HG02678 (cell line): ENCODE results near the gene PPP1R1C.

Source experiments
- ATAC-seq: cut with Tn5 transposase; IDR thresholded peaks from one replicate; pipeline ENCODE4 v1.9.1; 2021; ENCODE audit warnings: mild to moderate bottlenecking, moderate library complexity; ENCODE audit not compliant: unreplicated experiment

Gene PPP1R1C

DNA sequence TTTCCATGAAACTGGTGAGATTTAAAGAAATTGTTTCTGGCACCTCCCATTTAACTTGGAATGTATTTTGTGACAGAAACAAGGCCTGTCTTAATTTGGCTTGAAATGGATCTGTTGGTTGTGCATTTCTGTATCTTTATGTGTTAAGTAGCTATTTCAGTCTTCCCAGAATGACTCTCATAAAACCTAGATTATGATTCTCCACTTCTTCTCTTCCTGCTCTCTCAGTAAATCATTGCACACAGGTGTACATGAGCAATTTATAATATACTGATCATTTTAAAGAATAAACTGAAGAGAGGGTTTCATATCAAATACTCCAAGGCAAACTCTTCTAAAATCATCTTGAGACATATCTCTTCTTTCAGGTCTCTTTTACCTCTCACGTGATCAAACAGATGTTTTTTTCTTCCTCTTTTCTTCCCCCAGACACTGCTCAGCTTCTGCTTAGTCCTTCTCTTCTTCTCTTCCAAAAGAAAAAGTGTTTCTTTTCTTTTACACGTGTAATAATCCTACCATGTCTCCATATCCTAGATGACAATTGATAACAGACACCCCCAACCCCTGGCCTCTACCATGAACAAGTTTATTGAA lies 112.0 kb downstream of the PPP1R1C start:
- no peak for ATAC-seq

DNA sequence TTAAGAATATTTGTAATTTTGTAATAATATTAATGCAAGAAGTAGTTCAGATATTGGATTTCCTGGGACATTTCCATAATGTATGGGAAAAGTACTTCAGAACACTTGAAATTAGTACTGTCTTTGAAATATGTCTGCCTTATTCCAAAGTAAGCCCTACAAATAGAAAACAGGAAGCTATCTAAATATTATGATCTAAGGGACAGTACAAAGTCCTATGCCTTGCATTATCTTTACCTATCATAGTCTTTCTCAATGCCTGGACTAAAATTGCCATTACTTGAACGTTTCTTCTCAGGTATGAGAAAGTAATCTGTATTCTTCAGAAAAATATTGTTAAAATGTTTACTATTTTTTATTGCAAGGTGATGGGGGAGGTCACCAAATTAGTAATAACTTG lies 113.0 kb downstream of the PPP1R1C start:
- no peak for ATAC-seq

DNA sequence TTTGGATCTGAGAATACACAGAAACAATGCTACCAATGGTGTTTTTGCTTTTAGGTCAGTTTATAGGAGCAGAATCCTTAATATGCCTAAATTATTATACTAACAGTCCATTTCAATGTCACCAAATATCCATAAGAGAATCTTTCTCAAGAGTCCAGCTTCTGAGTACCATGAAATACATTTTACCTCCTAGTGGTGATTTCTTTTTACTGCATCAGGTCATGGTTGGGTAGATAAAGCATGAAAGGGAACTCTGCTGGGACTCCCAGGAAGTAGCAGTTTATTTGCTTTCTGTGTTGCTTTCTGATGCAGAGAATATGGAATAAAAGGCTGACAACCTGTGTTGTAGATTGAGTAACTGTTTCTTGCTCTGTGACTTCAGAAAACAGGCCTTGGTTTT lies 115.6 kb downstream of the PPP1R1C start:
- no peak for ATAC-seq

DNA sequence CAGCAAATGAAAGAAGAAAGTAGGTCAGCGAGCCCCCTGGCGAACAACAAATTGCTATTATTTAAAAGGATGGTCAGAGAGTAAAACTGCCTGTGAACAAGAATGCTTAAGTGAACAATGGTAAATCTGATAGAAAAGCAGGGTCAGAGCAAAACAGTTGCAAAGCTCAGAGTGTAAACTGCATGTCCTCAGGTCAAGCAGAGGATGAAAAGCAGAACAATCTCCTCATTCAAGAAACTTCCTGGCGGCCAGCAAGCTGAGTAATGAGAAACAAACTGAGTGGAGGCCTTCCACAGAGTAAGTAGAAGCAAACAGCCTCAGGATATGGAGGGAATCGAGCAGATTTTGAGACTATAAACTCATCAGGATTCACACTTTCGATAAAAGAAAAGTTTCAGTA lies 117.9 kb downstream of the PPP1R1C start:
- no peak for ATAC-seq

DNA sequence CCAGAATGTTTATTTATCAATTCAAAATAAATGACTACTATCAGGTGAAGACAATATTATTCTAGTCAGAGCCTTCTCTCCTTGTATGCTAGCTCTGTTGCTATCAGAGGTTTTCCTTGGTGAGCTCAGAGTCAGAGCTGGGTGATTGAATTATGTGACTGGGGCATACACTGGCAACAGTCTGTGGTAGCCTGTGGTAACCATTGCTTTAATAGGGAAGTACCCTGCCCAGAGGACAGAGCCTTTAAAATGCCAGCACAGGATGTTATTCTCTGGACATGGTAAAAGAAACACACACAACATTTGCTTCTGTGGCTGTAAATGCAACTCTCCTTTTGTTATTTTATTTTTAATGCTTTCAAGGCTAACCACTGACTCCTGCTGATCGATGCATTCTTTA lies 124.7 kb downstream of the PPP1R1C start:
- no peak for ATAC-seq

DNA sequence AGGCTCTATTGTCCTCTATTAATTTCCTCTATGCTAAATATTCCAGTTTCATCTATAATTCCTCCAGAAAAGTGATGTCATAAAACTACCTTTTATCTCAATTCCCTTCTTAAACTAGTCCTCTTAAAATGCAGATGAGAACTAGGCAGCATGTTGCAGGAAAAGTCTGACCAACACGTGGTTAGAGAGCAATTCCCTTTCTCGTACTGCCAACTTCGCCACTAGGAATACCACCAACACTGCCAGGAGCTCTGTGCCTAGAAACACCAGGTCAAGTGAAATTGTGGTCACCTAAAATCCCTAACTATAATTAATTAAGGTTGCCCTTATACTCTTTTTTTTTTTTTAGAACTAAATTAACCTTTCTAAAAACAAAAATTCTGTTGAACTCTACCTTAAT lies 127.7 kb downstream of the PPP1R1C start:
- no peak for ATAC-seq

DNA sequence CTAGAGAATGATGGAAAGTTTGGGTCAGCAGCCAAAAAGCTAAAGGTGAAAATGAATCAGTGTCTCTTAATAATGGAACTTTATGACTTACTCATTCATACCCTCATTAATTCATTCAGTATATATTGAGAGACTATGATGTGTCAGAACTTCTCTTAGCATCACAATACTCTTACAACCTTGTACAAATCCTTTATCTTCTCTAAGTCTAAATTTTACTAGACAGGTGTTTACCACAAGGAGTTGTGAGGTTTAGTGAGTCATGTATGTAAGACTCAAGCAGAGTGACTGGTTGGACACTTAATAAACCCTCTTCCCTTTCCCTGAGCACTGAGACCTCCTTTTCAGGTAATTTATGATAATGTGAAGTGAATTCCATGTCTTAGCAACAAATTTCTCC lies 129.6 kb downstream of the PPP1R1C start:
- no peak for ATAC-seq

DNA sequence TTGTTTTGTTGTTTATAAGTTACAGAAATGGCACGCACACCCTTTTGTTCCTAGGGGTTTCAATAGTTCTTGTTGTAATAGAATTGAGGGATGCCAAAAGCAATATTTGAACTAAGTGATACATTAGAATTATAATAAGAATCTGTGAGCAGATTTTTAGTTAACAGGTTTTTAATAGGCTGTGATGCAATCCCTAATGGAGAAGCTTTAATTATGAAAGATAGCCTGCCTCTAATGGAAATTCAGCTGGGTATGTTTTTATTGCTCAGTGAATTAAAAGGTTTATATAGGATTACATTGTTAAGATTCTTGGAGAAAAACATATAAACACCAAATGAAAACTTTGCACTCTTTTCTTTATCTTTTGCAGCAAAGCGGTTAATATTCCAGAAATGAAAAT lies 131.1 kb downstream of the PPP1R1C start:
- no peak for ATAC-seq

DNA sequence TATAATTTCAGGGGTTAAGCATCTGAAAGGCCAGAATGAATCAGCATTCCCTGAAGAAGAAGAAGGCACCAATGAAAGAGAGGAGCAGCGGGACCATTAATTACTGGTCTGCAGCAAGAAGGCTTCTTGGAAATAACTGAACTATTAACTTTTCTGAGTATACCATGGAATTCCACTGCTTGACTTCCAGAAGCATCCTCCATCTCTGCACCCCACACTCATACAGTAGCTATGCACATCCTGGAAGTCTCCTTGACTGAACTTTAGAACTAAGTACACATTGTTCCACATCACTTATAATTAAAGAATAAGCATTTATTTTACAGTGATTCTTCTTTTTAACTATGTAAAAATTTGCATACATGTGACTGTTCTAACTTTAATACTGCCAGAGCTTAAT lies 131.5 kb downstream of the PPP1R1C start:
- no peak for ATAC-seq

DNA sequence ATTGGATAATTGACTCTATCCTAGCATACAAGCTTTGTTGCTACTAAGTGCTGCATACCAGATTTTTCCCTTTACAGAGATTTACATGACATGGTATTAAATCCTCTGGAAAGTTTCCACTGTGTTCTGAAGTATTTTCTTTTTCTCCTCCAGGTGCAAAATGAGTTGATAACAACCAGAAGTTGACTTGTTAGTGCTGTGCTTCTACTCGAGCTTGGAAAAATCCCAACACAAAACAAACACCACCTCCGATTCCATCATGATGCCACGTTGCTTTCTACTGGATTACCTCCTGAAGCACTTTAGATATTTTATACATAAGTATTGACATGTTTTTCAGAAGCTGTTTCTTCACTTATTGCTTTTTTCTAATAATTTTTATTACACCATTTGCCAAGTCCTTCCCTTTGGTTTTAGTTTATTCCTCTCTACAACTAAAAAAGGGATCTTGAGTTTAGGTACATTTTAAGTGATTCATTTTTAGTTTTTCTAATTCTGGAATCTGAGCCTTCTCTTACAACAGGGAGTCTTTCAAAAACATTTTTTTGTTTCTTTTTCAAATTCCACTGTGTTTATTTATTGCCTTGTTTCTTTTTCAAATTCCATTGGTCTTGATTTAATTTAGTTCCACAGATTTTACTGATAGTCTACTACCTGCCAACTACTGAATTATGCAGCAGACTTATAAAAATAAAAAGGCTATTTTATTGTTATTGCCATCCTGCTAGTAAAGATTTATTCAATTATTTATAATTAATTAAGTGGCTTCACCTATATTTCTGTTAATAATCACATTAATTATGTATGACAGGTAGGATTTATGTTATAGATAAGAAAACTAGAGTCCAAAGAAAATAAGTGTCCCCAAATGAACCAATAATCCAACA lies 143.4 kb downstream of the PPP1R1C start:
- no peak for ATAC-seq

DNA sequence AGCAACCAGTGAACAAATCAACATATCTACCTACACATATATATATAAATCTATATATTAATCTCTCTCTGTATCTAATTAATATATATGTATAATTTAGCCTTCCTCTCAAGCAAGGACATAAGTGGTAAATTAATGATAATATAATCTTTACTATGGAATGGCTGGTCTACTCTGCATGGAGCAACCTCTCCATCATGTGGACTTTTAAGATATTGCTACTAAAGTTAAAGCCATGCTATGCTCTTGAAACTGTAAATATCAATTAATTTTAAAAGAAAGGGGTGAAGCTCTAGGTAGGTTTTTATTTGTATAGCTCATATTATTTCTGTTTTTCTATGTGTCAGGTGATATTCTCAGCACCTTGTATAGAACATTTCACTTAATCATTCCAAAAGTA lies 147.0 kb downstream of the PPP1R1C start:
- no peak for ATAC-seq

DNA sequence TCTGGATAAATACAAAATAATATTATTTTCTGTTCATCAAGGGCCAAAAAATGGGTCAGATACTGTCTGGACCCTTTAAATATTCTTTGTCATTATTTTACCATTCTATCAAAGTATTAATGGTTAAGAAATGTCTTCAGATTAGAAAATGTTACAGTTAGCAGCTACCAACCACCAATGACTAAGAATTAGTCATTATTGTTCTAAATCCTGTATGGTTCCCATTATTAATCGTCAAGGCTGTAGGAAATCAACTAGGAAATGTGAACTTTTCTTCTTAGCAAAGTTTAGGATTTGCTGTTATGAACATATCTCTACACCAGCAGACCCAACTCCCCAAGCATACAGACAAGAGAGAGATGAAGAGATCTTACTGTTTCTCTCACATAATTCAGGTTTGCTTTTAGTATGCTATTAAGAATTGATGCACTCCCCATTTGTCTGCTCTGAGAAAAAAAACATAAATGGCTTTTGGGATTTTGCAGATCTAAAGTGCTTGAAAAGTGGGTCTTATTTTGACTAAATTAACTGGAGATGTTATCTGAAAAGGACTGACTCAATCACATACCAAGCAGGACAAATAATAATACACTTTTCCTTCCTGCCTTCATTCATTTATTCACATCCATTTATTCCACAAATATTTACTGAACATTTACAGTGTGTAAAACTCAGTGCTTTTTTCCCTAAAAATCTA lies 147.7 kb downstream of the PPP1R1C start:
- no peak for ATAC-seq

DNA sequence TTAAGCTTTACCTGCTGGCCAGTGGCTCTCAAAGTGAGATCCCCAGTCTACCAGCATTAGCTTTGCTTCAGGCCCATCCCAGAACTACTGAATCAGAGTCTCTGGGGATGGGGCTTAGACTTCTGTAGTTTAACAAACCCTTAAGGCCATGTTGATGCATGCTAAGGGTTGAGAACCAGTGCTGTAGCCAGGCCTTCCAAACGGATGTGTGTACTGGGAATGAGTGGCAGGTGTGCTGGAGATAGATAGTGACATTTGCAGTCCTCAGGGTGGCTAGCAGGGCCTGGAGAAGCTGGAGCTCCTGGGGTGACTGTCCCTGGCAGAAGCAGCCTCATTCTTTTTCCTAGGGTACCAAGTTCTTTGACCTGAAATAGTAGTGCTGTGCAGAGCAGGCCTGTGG lies 148.5 kb downstream of the PPP1R1C start:
- no peak for ATAC-seq

DNA sequence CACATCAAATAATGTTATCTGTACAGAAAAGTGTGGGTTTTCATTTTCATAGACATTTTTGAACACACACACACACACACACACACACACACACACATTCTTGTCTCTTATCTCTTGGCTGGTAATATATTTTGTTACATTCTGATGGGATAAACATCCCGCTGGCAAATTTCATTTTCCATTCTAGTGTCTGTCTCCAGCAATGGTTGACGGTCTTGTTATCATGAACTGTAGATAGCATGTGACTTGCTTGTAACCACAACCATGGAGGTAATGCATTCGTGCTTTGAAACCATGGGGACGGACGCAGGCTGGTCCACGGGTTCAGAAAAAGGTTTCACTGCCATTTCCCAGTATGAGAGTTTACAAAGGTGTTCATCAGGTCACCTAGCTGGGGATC lies 156.4 kb downstream of the PPP1R1C start:
- no peak for ATAC-seq

DNA sequence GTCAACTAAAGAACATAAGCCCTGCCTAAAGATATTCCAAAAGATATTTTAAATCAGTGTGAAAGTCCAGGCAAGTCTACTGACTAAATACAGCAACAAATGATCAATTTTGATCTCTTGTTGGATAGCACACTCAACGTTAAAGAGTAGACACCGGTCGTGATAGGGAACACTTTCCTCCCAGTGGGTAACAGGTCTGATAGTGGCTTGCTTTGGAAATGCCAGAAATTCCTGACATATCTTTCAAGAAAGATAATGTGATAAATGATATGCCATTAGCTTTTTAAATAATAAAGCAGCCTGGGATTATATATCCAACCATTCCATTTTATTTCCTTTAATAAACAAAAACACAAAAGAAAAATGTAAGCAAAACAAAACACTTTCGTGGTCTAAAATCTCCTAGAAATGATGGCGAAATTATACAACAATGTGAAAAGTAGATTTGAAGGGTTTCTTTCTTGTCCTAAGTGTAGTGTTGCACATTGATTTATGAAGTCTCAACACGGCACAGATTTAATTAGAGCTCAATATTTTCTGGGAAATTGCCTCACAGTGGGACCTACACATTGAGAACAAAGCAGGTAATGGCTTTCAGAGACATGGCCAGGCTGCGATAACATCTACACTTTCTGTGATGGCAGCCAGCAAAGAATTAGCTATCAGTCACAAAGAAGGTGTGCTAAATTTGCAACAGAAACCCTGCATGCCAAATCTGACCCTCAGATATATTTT lies 158.6 kb downstream of the PPP1R1C start:
- ATAC-seq: no peak

DNA sequence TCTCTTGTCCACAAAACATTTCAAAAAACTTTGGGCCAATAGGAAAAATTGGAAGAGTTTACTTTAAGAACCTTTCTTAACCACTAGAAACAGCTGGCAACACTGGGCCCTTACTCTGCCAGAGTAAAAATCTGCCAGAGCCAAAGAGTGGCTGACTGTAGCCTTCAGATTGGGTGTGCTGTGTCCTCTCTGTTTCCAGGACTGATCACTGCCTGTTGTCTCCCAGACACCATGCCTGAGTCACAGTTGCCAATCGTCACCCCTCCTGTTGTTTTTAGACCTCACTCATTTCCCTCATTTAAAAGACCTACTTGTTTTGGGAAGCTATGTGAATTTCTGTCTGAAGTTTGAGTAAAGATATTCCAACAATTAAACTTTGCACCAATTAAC lies 159.1 kb downstream of the PPP1R1C start:
- no peak for ATAC-seq

DNA sequence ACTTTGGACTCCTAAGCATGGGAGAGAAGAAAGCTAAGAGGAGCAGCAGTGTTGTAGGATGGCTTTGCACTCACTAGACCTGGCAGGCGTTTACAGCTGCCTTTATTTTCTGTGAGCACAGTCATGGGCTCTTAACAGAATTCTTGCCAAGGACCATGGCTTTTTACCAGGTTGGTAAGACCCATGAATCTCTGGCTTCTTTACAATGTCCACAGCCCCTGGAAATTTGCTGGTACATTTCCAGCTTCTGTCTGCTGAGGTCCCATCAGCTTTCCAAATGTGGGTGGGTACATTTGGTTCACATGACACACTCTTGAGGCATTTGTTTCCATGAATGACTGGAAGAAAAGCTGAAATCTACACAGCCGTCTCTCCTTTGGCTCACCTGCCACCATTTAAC lies 162.7 kb downstream of the PPP1R1C start:
- no peak for ATAC-seq

DNA sequence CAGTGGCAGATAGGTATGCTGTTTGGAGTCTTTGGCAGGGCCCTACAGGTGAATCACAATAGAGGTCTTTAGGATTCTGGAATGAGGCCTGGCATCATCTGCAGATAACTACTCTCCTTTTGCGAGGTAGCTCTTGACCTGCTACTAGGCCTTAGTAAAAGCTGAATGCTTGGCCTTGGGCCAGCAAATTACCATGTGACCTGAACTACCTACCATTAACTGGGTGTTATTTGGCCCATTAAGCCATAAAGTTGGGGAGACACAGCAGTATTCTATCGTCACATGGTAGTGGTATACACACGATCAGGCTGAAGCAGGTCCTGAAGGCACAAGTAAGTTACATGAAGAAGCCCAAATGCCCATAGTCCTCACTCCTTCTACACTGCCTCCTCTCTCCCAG lies 178.2 kb downstream of the PPP1R1C start:
- ATAC-seq: no peak

DNA sequence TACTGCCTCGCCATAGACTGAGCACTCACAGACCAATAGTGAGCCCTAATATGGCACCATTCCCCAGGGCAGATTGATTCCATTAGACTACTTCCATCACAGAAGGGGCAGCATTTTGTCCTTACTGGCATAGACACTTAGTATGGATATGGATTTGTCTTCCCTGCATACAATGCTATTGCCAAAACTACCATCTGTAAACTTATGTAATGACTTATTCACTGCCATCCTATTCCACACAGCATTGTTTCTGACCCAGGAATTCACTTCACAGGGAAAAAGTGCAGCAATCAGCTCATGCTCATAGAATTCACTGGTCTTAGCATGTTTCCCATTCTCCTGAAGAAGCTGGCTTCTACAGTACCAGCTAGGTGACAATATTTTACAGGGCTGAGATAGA lies 179.0 kb downstream of the PPP1R1C start:
- ATAC-seq: no peak

DNA sequence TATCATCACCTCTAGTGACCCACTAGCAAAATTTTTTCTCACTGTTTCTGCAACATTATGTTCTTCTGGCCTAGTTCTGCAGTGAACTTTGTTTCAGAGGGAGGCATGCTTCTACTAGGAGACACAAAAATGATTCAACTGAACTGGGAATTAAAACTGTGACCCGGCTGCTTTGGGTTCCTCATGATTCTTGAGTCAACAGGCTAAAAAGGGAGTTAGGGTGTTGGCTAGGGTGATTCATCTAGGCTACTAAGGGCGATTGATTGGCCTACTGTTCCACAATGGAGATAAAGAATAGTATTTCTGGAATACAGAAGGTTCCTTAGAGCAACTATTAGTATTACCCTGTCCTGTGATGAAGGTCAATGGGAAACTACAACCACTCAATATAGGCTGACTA lies 179.5 kb downstream of the PPP1R1C start:
- ATAC-seq: no peak

DNA sequence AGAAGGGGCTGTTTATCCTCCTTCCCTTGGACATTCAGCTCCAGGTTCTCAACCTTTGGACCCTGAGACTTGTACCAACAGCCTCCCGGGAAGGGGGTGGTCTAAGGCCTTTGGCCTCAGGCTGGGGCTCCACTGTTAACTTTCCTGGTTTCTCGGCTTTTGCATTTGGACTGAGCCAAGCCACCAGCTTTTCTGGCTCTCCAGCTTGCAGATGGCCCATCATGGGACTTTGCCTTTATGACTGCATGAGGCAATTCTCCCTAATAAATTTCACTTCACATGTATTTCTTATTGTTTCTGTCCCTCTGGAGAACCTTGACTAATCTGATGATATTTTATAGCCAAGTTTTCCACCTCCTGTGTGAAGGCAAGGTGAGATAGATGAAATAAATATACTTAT lies 180.8 kb downstream of the PPP1R1C start:
- no peak for ATAC-seq
